Measurements from ENCODE around the gene AZIN2. TPM values are rescaled to one million over a fixed set of nuclear protein-coding genes. Genes with fewer than 3 reads are reported as not detected.

The AZIN2 gene
- total and polyA plus RNA-seq, 10 of the 15 experiments (the other 5 are each of a cell fraction or from before 2014, with no cell fraction given), result 0.02 to 0.85 (median 0.23) TPM

- TF ChIP-seq IKZF2 (IDR thresholded peaks at IDR 0.05) (no peak), ETV6 (conservative IDR thresholded peaks at IDR 0.05 in 1 of 2, IDR thresholded peaks at IDR 0.05 in 1 of 2; ENCODE audit: borderline replicate concordance in 1 of 2, low read depth in 1 of 2) (no peak), SPI1 (IDR thresholded peaks at IDR 0.05; ENCODE audit: borderline replicate concordance, insufficient read depth, low read depth, low read length) (no peak), ATF7 (IDR thresholded peaks at IDR 0.05; ENCODE audit: low read depth) (no peak), STAT1 (conservative IDR thresholded peaks at IDR 0.05) (no peak), CBX5 (IDR thresholded peaks at IDR 0.05; ENCODE audit: low read depth) (no peak), EED (IDR thresholded peaks at IDR 0.05; ENCODE audit: low read depth) (no peak), E2F4 (IDR thresholded peaks at IDR 0.05; ENCODE audit: low read depth, low read length) (no peak), ZNF207 (IDR thresholded peaks at IDR 0.05; ENCODE audit: borderline replicate concordance) (no peak), GATAD2B (conservative IDR thresholded peaks at IDR 0.05; ENCODE audit: low read depth) (no peak), SMAD1 (IDR thresholded peaks at IDR 0.05; ENCODE audit: low read depth, partially characterized antibody) (no peak), ATF3 (IDR thresholded peaks at IDR 0.05; ENCODE audit: borderline replicate concordance, extremely low read depth, low read depth, low read length) (no peak), CHD2 (IDR thresholded peaks at IDR 0.05; ENCODE audit: borderline replicate concordance, low read depth, low read length) (peak; percentile 56; the same call in 1 of the 2 replicates), YBX1 (IDR thresholded peaks at IDR 0.05) (no peak), ESRRA (IDR thresholded peaks at IDR 0.05; ENCODE audit: low read length) (no peak), SIX5 (IDR thresholded peaks at IDR 0.05; ENCODE audit: low read depth, low read length, severe bottlenecking) (peak; percentile 34), FOXK2 (IDR thresholded peaks at IDR 0.05) (no peak), SMARCA5 (IDR thresholded peaks at IDR 0.05) (no peak), NFXL1 (IDR thresholded peaks at IDR 0.05; ENCODE audit: borderline replicate concordance) (no peak), KDM1A (IDR thresholded peaks at IDR 0.05; ENCODE audit: borderline replicate concordance) (no peak), SKIL (IDR thresholded peaks at IDR 0.05; ENCODE audit: low read depth, poor library complexity, severe bottlenecking) (no peak), PBX3 (IDR thresholded peaks at IDR 0.05; ENCODE audit: insufficient replicate concordance, low read depth, low read length) (no peak), HSF1 (IDR thresholded peaks at IDR 0.05; ENCODE audit: low read depth, low read length) (no peak), SIN3A (IDR thresholded peaks at IDR 0.05; ENCODE audit: low read depth, low read length) (no peak), POU2F2 (IDR thresholded peaks at IDR 0.05; ENCODE audit: borderline replicate concordance, low read depth, low read length) (0 out of 3 replicates have a peak, but pooled peaks have one; percentile 40)
Observed at GRCh38 chr1:33080885-33081553, at the start of gene AZIN2 (continued).
